NCI-H1092 treated with DMSO at 0.1 percent for 48 hours (cell line): ENCODE data around the gene NOL4L.
A peak's percentile ranks its signal among the peaks of the same experiment; 100 is the strongest.

Experiments
- DNase-seq: peaks from one replicate; lab custom pipeline; 2025; lab: John Stamatoyannopoulos, UW

NOL4L gene

DNA sequence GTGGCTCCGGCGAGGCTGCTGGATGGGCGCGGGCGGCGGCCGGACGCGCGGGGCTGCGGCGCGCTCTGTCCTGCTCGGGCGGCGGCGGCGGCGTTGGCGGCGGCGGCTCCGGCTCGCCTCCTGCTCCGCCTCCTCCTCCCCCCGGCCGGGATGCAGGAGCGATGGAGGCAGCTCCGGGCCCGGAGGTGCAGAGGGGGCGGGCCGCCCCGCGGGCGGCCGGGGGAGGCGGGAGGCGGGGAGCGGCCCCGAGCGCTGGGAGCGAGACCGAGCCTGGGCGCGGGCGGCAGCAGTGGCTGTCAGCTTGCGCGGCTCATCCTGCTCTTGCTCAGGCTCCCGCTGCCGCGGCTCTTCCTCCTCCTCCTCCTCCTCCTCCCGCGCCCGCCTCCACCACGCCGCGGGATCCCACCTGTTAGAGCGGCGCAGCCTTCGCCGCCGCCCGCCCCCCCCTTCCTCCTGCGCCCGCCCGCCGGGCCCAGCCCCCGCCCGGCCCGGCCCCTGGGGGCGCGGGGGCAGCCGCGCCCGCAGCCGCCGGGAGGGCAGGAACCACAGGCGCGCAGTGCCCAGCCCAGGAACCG is at the start of gene NOL4L:
Gene NOL4L, minus strand, starts transcription at position 323 of the 575 bp plus-strand sequence. CDS start 443 bp downstream, outside the sequence.
- DNase-seq = peak; percentile 30

- no peak for DNase-seq
Measured at GRCh38 chr20:32634041-32634805, 49.1 kb upstream of the NOL4L start.

DNA sequence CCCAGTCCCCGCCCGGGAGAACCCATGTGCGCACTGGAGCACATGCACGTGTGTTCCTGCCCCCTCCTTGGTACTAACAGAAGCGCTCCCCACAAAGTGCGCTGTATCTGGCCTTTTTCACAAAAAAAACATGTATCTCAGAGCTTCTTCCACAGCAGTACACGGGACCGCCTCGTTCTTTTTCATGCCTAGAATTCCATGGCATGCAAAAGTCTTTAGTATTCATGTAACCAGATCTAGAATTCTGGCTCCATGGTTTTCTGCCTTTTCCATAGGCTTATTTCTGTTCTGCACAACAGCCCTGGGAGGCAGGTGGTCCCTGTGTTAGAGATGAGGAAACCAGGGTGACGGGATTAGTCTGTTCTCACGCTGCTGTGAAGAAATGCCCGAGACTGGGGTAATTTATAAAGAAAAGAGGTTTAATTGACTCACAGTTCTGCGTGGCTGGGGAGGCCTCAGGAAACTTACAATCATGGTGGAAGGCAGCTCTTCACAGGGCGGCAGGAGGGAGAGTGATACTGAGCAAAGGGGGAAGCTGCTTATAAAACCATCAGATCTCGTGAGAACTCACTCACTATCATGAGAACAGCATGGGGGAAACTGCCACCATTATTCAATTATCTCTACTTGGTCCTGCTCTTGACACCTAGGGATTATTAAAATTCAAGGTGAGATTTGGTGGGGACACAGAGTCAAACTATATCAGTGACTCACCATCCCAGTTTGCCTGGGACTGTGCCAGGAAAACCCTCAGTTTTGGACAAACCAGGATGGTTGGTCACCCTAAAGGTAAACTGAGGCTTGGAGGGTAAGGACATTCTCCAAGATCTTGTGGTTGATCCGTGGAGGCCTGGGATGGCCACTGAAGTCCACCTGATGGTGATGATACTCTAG is 47.6 kb upstream of the NOL4L start:
- DNase-seq = no peak

- DNase-seq = no peak
Measured at GRCh38 chr20:32631933-32632460, 46.9 kb upstream of the NOL4L start.

- no peak for DNase-seq
Measured at GRCh38 chr20:32629813-32630212, 44.7 kb upstream of the NOL4L start.

DNA sequence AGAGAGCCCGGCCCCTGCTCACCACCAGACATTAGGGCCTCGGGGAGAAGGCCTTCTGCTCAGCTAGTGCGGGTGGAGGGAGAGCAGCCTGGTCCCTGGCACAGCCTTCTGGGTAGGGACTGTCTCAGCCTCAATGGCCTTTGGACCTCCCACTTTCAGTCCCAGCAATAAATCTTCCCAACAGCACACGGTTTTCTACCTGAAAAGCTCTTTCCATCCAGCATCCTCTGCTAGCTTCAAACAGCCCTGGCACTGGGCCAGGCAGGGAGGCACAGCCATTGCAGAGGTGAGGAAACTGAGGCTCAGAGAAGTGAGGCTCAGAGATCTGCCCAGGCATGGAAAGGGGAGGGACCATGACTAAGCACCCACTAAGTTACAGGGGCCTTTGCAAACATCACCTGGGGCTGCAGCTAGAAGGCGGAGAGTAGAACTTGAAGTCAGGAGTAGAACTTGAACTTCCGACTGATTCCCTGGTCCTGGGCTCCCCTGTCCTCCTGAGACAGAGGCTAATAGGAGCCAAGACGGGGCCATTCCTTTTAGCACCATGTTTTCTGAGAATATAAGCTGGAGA is 43.9 kb upstream of the NOL4L start:
- DNase-seq = no peak

- peak; percentile 92 for DNase-seq
Measured at GRCh38 chr20:32626859-32627636, 41.9 kb upstream of the NOL4L start.

- no peak for DNase-seq
Measured at GRCh38 chr20:32626407-32626806, 41.3 kb upstream of the NOL4L start.

- no peak for DNase-seq
Measured at GRCh38 chr20:32625996-32626395, 40.9 kb upstream of the NOL4L start.

DNA sequence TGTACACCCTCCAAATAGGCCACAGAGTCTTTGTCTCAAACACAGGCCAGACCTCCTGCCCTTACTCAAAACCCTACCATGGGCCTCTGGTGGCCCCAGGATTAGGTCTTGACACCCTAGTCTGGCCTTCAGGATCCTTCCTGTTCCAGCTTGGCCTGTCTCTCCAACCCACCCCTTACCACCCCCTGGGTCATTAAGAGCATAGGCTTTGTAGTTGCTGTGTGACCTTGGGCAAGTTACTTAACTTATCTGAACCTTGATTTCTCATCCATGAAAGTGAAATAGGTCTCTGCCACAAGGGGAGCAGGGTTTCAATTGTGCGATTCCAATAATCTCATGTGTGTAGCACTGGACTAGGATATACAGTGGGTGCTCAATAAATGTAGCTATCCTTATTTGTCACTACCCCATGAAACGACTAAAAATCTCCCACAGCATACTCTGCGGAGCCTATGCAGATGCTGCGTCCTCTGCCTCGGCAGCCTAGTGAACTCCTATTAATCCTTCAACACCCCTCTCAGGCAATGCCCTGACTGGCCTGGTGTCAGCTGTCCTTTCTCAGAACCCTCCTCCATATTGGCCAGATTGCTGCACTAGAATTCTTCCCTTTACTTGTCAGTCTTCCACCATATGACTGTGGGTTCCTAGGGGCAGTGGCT is 39.7 kb upstream of the NOL4L start:
- no peak for DNase-seq

DNA sequence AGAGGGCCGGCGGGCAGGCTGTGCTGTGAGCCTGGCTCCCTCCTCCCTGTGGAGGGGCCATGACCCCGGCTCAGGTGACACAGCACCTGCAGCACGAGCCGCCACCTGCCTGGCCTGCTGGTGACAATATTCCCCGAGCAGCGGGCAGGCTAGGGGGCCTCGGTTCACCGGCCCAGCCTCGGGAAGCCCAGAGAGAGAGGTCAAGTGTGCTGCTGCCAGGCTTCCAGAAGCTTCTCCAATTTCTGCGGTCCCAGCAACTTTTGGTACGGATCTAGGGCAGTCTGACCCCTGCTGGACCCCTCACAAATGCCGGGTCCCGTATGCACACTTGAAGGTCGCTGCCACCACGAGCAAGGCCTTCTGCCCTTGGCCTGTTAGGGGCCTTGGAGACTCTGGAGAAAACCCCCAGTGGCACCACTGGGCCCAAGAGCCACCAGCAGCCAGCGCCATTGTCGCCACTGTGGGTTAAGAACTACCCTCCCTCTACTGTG is 38.6 kb upstream of the NOL4L start:
- no peak for DNase-seq

DNA sequence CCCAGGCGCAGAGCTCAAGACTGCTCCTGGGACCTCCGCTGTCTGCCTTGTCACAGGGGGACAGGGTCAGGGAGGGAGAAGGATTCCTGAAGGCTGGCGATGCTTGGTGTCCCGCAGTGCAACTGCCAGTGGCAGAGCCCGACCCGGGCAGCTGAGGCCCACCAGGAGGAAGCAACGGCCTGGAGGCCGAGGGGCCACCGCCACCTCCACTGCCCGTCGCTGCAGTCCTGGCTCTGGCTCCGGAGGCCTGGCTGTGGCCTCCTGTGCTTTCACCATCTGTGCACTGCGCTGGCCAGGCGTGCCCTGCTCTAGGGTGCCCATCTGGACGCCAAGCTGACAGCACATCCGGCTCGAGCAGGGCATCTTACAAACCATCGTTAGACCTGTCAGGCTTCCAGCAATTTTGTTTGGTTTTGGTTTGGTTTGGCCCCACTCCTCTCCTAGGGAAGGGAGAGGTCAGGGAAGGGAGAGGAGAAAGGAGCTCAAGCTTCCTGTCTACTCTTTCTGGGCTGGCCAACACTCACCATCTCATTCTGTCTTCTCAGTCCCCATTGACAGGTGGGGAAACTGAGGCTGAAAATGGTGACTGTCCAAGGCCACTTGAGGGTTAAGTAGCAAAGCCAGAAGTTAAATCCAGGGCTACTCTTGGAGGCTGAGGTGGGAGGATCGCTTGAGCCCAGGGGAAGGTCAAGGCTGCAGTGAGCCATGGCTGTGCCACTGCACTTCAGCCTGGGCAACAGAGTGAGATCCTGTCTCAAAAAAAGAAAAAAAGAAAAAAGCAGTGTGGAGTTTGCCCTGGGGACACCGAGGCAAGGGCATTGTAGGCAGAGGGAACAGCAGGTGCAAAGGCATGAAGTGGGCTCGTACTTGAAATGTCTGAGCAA is 37.7 kb upstream of the NOL4L start:
- no peak for DNase-seq

- DNase-seq = no peak
Measured at GRCh38 chr20:32621891-32622584, 36.9 kb upstream of the NOL4L start.

DNA sequence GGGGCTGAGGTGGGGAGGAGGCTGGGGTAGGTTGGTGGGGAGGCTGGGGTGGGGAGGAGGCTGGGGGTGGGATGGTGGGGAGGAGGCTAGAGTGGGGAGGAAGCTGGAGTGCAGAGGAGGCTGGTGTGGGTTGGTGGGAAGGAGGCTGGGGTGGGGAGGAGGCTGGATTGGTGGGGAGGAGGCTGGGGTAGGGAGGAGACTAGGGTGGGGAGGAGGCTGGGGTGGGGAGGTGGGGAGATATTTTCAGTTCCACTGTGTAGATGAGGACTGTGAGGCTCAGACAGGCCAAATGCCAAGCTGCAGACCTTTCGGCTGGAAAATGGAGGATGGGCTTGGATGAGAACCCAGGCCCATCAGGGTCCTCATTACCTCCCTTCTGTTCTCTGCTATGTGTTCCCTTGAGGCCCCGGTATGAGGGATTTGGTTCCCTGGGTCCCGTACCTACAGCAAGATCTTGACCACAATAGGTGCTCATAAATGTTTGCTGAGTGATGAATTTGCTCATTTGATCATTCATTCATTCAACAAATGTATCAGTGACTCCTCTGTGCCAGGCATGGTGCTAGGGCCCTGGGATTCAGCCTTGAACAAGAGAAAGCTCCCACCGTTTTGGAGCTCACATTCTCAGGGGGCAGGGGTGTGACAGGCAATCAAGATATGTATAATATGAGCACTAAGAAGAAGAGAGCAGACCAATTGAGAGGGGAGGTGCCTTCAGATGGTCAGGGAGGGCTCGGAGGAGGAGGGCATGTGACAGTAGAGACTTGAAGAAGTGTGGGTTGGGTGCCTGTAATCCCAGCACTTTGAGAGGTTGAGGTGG is 36.1 kb upstream of the NOL4L start:
- no peak for DNase-seq

GRCh38 chr20:32619586-32619985 is 34.5 kb upstream of the NOL4L start:
- DNase-seq = no peak

- no peak for DNase-seq
Measured at GRCh38 chr20:32614772-32615171, 29.6 kb upstream of the NOL4L start.

DNA sequence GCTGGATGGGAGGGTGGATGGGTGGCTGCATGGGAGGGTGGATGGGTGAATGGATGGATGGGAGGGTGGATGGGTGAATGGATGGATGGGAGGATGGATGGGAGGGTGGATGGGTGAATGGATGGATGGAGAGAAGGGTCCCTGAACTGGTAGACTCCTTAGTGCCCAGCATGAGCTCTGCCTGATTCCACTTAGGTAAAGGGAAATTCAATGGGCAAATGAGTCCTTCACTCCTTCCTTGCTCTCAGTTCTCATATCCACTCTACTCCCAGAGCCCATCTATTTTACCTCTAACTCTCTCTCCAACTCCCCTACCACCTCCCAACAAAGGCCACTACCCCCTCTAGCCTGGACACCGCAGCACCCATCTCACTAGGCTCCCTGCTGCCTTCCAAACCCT is 29.2 kb upstream of the NOL4L start:
- DNase-seq = no peak
